NCI-H2029 treated with DMSO at 0.1 percent for 48 hours (cell line): ENCODE results near the gene GSTA1.
"Not testable (repeated sequence)": the region's sequence is repeated elsewhere in the genome, so short reads cannot be mapped to it uniquely, and the experiment has no call there.

Source experiments
- DNase-seq: peaks from one replicate; lab custom pipeline; 2025; lab: John Stamatoyannopoulos, UW

GSTA1 gene

DNA sequence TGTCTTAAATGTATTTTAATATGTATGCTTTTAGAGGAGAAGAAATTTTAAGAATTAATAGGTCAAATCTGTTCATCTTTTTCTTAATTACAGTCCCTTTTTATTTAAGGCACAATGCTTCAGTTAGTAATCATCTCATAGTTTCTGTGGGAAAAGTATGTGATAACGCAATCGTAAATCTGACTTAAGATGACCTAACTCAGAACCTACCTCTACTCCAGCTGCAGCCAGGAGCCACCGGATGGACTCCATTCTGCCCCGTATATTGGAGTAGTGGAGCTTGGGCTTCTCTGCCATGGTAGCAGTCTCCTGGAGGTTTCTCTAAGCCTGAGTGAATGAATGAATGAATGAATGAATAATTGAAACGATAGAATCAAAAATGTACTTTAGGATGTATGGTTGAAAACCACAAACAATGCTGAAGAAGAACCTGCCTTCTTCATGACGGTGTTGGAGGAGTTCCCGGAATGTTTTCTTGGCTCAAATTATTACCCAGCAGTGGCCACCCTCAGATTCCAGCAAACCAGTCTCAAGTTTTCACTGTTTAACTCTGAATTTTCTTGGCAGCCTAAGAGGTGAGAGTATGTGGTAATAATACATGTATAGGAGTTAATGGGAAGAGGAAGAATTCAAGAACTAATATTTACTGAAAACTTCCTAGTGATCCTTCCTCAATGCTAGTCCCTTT lies 45.8 kb downstream of the GSTA1 start:
- not testable (repeated sequence) for DNase-seq

DNA sequence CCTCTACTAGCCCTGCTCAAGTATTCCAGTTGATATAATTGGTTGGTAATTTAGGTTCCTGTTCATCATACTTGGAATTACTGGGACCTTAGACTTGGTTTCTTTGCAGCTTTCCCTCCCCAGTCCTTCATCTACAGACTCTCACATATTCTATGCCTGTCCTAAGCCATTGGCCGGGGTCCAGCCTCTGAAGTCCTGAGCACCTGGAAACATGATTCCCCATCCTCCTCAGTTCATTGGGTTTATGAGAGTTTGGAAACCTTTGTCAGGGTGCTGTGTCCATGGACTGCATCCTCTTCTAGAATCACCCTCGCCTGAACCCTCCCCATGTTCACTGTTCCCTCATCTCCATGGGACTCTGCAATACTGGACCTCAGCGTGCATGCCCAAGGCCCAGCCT lies 49.2 kb downstream of the GSTA1 start:
- DNase-seq: peak; percentile 87

DNA sequence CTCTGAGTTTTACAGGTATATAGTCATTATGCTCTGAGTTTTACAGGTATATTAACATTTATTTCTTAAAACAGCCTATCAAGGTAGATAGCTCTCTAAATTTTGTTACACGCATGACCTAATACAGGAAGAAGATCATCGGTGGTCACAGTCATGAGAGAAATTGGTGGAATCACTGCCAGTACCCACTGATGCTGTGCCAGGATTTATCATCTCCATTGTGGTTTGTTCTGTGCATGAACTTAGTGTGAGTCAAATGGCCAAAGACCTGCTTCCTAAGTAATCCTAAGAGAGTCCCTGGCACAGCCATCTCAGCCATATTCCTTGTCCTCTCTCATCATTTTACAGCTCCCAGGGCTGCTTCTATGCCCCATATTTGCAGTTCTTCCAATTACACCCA lies 50.5 kb downstream of the GSTA1 start:
- DNase-seq: not testable (repeated sequence)

DNA sequence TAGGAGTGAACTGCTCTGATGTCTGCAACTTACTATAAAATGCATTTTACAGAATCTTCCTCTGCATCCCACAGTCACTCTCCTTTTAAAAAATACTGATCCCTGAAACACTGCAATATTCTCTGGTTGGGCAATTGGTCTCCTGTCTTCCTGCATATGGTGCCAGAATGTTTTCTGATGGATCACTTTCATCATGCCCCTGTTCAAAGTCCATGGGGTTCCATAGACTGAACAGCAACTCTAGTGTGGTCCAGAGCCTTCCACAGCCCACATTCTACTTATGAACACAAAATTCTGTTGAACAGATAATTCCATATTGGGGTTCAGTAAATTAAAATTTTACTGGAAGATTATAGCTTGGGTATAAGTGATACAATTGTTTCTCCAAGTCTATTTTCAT lies 51.3 kb downstream of the GSTA1 start:
- no peak for DNase-seq

DNA sequence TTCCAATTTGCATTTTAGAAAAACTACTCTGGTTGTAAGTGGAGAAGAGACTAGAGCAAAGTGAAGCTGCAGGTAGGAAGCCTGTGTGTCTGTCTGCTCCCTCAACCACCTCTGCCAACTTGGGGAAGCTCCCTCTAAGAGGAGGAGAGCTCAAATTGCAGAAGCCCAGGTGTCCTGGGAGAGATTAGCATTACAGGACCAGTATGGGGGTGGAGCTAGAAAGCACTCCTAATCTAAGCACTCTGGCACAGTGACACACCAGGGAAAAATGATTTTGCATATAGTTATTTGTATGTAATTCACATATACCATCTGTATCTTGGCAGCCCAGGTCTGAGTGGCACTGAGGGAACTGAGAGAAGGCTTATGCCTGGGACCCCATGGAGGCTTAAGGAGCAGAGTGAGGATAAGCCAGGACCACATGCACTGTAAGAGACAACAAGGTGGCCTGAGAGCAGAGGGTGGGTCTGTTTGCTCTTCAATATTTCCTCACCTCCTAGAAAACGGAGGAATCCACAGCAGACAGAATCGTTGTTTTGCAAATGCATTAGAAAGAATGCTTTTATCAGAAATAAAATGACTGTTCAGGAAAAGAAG lies 54.0 kb downstream of the GSTA1 start:
- DNase-seq: peak; percentile 25

DNA sequence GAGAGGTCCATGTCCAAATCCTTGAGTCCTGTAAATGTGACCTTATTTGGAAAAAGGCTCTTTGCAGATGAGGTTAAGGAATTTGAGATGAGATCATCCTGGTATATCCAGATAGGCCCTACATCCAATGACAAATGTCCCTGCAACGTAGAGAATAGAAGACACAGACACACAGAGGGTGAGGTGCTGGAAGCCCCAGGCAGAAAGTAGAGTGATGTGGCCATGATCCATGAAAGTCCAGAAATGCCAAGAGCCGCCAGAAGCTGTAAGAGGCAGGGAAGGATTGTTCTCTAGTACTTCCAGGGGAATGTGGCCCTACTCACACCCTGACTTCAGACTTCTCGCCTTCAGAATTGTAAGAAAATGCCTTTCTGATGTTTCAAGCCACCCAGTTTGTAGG lies 56.3 kb downstream of the GSTA1 start:
- DNase-seq: not testable (repeated sequence)

DNA sequence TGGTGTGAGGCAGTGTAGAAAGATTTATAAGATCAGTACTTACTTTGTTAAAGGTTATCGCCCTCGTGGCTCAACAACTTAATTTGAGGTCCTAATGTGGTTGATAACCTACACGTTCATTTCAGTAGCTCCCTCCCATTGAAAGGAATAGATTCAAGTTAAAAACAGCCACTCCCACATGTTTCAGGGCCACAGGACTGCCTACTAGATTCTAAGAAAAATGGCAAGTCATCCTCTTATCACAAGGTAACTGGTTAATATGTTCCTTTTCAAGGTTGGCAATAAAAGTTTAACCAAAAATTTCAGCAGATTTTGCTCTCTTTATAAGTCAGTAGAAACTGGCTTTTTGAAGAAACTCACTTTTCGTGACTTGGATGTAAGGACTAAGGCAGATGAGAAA lies 57.4 kb downstream of the GSTA1 start:
- no peak for DNase-seq

DNA sequence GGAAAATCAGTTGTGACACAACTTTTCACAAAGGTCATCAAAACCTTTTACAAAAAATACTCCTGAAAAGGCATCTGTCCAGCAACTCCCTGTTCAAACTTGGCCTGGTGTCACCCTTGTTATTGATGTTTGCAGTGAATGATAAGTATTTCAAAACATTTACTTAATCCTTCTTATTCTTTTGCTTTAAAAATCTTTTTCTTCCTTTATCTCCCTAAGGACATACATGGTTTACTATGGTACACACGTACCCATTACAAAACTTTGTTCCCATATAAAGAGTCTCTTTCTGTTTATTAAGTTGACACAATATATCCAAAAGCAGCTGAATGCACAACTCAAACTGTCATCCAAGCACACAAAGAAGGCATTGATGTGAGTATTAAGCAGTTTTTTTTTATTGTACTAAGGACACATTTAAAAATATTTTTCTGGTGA lies 57.8 kb downstream of the GSTA1 start:
- no peak for DNase-seq

DNA sequence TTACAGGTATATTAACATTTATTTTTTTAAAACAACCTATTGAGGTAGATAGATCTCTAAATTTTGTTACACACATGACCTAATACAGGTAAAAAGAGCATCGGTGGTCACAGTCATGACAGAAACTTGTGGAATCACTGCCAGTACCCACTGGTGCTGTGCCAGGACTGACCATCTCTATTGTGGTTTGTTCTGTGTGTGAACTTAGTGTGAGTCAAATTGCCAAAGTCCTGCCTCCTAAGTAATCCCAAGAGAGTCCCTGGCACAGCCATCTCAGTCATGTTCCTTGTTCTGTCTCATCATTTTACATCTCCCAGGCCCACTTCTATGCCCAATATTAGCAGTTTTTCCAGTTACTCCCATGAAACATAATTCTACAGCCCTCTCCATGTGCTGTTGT lies 61.7 kb downstream of the GSTA1 start:
- no peak for DNase-seq
